HG02884 (cell line): Measurements from ENCODE around the gene TMEM205.
A peak's percentile ranks its signal among the peaks of the same experiment; 100 is the strongest.
"Not testable (repeated sequence)": the region's sequence is repeated elsewhere in the genome, so short reads cannot be mapped to it uniquely, and the experiment has no call there.

Experiments used
- ATAC-seq: cut with Tn5 transposase; IDR thresholded peaks from one replicate; pipeline ENCODE4 v1.9.1; 2021; ENCODE audit warnings: mild to moderate bottlenecking, moderate library complexity; ENCODE audit not compliant: unreplicated experiment

TMEM205 gene

DNA sequence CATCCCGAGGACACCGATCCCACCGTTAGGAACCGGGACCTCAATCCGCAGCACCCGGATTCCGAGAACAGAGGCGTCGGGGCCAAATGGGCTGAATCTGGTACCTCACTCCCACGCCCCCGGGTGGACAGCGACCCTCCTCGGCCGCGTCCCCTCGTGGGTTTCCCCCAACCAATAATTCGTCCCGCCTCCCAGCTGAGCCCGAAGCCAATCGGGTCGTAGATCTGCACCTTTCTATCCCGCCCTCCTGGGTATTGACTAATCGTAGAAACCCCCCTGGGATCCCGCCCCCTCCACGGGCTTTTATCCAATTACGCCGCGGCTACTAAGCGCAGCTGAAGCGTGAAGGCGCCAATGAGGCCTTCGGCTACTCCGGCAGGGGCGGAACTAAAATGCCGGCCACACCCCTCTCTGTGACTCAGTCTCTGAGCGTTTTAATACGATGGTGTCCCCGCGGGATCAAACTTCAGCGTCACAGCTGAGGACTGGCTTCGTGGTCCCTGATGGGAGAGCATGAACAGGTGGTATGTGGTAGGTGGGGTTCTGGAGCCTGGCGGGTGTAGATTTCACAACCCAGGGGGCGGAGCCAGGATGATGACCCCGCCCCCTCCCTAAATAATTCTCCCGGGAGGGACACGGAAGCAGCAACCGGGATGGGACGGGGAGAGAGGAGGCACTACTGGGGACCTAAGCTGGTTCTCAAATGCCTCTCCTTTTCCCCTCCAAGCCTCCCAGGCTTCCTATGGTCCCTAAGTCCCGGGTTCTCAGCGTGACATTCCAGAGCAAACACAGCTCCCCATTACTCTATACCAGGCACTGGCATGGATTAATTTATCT lies at the start of gene TMEM205, which contains the start of gene CCDC159:
TMEM205 (minus strand) TSS at position 165 of the 837 bp plus-strand sequence. CDS start 649 bp downstream, outside the sequence.
CCDC159 (plus strand) TSS at position 416 of the 837 bp plus-strand sequence; CDS start at position 504, 88 bp downstream.
- peak; percentile 87 for ATAC-seq

DNA sequence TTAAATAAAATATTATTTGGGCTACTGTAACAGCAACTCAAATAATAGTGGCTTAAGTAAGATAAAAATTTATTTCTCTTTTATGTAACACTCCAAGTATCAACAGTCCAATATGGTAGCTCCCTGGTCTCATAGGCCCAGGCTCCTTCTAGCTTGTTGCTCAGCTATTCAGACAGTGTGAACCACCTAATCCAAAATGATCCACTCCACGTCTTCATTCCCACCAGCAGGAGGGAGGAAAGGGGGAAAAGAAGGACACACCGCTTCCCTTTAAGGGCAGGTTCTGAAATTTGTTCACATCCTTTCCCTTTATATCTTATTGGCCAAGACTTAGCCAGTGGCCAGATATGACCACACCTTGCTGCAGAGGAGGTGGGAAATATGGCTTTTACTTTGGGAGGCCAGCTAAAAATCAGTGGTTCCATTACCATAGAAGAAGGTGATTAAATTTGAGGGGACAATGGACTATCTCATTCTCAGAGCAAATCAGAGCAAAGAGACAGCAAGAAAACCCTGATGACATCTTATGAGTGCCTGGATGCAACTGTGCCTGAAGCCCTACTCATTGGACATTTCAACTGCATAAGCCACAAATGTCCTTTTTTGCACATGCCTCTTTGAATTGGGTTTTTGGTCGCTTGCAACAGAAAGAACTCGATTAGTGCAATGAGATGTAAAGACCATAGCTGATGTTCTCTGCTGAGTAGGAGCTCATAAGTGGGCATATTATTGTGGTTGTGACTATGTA lies 45.0 kb upstream of the TMEM205 start:
- no peak for ATAC-seq

DNA sequence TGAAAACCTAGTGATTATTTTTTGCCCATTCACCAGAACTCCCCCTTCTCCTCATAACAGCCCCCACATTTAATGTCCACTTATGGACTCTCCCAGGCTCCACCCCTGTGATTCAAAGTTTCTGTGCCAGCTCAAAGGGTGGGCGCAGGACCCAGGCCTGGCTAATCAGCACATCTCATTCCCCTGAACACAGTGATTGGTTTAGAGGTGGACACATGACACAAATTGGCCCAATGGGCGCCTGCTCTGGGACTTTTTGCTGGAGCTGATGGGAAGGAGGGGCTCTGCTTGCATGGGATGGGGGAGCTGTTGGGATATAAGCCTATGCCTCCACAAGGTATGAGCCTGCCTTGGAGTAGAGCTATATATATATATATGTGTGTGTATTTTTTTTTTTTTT lies 44.3 kb upstream of the TMEM205 start:
- no peak for ATAC-seq

DNA sequence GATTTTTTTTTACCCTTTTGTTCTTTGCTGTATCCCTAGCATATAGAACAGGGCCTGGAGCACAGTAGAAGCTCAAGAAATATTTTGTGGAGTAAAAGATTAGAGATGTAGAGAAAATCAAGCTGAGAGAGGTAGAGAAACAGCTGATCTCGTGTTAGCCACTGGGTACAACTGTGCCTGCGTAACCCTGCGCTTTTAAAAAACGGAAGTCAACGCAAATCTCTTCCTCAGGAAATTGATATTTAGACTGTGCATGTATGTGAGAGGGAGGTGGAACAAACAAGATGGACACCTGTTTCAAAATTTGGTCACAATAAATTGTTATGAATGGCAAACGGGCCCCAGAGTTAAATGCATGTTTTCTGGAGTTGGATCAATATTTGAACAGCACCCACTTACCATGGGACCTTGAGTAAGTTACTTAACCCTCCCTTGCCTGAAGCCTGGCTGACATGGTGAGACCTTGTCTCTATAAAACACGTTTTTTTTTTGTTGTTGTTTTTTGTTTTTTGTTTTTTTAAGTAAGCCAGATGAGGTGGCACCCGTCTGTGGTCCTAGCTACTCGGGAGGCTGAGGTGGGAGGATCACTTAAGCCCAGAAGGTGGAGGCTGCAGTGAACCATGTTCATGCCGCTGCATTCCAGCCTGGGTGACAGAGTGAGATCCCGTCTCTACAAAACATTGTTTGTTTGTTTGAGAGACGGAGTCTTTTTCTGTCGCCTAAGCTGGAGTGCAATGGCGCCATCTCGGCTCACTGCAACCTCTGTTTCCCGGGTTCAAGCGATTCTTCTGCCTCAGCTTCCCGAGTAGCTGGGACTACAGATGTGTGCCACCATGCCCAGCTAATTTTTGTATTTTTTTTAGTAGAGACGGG lies 41.3 kb upstream of the TMEM205 start:
- ATAC-seq: no peak

DNA sequence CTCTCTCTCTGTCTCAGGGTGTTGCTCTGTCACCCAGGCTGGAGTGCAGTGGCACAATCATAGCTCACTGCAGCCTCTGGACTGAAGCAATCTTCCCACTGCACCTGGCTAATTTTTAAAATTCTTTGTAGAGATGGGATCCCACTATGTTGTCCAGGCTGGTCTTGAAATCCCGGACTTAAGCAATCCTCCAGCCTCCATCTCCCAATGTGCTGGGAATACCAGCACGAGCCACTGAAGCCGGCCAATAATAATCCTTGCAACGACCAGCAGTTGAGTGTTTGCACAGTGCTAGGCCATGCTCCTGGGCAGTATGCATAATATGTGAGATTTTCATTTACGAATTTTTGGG lies 38.7 kb upstream of the TMEM205 start:
- no peak for ATAC-seq

DNA sequence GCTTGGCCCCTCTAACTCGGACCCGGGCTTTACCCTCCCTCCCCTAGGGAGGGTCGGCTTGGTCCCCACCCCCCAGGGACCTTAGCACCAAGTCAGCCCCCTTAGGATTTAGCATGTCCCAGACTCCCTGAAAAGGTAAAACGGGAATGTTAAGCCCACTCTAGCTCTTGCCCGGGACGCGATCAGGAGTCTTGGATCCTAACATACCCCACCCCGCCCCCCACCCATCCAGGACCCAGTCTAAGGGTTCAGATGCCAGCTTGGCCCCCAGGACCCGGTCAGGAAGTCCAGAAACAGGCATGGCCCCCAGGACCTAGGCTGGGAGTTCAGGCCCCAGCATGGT lies 37.6 kb upstream of the TMEM205 start:
- no peak for ATAC-seq

DNA sequence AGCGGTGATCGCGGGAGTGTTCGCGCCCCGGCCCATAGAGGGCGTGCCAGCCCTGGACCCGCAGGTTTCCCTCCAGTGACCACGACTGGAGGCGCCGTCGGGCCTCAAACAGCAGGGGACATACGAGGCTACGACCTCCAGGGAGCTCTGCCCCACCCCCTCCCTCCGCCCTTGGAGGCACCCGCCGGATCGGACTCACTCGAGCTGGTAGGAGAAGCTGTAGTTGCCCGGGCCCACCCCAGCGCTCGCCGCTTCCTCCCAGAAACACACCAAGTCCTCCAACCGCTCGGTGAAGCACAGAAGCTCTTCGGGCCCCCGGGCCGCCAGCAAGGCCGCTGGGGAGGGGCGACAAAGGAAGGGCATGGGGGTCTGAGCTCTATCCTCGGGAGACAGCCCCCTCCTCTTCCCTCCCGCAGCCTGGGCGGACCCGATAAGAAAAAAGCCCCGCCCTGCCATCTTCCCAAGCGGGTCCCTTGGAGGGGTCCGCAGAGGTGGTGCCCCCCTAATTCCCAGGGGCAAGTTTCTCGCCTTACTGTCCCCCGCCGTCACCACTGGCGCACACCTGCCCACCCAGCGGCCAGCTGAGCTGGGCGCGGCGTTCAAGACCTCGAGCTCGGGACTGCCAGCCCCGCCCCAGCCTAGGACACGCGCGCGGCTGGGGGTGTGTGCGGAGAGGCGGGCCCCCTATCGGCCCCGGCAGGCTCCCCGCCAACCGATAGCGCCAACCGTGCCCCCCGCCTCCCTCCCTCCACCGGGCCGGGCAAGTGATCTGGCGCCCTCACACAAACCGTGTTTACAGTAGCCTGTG lies 37.0 kb upstream of the TMEM205 start:
- ATAC-seq: no peak

DNA sequence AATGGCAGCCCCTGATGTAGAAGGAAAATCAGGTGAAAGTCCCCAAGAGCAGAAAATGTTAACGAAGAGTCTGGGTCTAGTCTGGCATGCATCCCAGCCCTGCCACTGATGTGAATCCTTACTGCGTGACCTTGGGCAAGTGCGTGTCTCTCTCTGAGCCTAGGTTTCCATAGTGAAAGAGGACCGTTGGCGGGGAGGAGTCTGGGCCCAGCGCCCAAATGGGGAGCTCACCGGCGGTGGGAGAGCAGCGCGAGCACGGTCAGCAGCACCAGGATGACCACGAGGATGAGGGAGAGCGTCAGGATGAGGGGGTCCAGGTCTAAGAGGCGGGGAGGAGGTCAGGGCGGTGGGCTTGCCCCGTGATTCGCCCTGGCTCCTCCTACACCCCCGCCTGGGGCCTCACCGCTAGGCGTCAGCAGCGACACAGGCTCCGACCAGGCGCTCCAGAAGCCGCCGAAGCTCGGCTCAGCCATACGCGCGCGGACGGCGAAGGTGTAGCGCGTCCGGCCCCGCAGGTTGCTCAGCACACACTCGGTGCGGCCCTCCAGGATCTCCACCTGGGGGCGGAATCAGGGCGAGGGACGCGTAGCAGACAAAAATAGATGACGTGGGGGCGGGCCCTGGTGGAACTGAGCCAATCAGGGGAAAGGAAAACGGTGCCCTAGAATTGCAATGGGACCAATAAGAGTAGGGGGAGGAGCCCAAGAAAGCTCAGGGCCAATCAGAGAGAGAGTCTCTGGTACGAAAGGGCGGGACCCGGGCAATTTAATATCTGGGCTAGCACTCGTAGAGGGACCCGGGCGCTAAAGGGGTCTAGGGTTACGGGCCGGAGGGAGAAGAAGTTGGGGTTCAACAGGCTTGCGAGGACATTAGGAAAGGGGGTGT lies 34.8 kb upstream of the TMEM205 start:
- ATAC-seq: peak; percentile 66

DNA sequence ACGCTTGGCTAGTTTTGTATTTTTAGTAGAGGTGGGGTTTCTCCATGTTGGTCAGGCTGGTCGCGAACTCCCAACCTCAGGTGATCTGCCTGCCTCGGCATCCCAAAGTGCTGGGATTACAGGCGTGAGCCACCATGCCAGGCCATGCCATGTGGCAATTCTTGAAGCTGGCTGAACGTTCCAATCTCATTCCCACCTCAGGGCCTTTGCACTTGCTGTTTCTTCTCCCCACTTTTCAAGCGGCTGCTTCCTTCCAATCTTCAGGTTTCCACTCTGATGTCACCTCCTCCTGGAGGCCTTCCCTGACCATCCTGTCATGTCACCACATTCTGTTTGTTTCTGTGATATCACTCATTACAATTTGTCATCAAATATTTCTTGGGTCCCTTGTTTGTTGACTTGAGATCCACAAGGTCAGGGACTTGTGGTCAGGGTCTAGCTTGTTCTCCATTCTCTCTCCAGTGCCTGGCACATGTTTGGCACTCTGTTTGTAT lies 33.8 kb upstream of the TMEM205 start:
- ATAC-seq: no peak

DNA sequence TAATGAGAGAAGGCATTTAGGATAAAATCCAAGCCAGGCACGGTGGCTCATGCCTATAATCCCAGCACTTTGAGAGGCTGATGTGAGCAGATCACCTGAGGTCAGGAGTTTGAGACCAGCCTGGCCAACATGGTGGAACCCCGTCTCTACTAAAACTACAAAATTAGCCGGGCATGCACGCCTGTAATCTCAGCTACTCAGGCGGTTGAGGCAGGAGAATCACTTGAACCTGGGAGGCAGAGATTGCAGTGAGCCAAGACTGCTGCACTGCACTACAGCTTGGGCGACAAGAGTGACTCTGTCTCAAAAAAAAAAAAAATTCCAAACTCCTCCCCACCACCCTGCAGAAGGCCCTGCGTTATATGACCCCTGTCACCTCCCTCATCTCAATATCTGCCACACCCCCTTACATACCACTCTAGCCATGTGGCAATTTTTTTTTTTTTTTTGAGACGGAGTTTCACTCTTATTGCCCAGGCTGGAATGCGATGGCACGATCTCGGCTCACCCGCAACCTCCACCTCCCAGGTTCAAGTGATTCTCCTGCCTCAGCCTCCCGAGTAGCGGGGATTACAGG lies 33.3 kb upstream of the TMEM205 start:
- not testable (repeated sequence) for ATAC-seq

DNA sequence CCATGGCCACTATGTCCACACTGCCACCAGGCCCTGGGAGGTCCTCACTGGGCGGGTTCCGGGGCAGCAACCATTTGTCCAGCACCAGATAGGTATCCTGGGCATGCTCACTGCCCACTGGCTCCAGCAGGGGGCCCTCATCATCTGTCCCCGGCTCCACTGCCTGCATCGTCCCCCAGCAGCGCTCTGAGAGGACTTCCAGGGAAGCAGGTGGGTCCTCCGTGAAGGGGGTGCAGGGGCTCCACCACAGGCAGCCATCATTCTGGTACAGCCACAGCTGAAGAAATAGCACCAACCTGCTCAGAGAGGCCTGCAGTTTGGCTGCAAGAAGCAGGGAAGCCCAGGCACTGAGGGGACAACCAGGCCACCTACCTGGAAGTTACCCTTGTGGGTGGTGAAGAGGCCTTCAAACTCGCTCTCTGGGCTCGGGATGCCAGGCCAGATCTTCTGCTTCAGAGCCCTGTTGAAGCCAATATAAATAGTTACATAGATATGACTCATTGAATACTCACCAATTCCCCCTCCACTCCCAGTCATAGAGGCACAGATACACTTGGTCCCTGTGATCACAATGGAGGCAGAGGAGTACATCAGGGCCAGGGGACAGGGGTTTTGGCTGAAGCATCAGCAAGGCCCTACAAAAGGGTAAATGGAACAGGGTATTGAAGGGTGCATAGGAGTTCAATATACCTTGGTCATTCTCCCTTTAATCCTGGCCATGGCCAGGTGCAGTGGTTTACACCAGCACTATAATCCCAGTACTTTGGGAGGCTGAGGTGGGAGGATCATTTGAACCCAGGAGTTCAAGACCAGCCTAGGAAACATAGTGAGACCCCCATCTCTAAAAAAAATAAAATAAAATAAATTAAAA lies 32.5 kb upstream of the TMEM205 start:
- ATAC-seq: no peak

DNA sequence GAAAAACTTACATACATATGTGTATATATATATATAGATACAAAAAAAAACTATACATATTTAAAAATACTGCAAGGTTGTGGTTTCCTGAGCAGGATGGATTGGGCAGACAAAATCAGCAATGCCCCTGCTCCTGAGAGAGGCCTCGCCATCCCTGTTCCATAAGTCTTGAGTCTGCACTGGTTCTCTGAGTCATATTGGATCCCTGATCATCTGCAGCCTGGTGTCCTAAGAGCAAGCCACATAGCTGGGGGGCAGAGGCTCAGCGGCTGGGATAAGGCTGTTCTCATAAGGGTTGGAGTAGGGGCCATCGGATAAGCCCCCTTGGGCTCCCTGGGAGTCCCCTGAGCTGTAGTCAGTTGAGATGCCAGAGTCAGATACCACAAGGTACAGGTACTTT lies 31.7 kb upstream of the TMEM205 start:
- no peak for ATAC-seq

DNA sequence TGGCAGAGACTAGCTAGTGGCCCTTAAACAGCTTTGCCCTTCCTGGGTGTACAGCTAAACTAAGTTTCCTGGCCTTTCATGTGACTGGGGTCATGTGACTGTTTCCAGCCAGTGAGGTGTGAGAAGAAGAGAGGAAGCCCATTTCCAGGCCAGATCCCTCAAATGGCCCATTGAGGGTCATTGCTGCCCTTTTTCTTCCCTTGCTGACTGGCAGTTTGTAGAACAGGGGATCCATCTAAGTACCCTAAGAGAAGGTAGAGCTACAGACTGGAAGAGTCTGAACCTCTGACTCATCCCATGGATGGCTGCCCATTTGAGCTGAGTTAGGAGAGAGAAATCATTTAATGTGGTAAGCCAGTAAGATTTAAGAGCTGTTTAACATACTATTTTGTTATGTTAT lies 31.2 kb upstream of the TMEM205 start:
- ATAC-seq: no peak

DNA sequence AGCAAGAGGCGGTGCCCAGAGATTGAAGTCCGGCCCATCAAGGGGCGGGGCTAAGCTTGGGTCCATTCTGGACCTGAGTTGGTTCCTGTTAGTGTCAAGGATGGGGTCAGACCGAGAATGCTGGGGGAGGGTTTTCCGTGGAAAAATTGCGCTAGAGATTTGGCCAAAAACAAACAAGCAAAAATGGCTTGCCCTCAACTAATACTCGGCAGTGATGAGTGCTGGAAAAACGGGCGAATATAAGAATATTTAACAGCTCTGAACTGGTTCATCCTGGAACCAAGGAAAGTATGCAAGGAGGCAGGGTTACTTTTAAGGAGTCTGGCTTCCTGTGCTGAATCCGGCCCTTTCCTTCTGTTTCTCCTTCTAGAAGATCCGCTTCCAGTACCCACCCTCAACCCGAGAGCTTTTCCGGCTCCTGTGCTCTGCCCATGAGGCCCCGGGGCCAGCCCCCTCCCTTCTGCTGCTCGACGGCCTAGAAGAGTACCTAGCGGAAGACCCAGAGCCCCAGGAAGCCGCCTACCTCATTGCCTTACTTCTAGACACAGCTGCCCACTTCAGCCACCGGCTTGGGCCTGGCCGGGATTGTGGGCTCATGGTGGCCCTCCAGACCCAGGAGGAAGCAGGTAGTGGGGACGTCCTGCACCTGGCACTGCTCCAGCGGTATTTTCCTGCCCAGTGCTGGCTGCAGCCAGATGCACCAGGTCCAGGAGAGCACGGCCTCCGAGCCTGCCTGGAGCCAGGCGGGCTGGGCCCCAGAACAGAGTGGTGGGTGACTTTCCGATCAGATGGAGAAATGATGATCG lies 29.3 kb upstream of the TMEM205 start:
- peak; percentile 29 for ATAC-seq

DNA sequence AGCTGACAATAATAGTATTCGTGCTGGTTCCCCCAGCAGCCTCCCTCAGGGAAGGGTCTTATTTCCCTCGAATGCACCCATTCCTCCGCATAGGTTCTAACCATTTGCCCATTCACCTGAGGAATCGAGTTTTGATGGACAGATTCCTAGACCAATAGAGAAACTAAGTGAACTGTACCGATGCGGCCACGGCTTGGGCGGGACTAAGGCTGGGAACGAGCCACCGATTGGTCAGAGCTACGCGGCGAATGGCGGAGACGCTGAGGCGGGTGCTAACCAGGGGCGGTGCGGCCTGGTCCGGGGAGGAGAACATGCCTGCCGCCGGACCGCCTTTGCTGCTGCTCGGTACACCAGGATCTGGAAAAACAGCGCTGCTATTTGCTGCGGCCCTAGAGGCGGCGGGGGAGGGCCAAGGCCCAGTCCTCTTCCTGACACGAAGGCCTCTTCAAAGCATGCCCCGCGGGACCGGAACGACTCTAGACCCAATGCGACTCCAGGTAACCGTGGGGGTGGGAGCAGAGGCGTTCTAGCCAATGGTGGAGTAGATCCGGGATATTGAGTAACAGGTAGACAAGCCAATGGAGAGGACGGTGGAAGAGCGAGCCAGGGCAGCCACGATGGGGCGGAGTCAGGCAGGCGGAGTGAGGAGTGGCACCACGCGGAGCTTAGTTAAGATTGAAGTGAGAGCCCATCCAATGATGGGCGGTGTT lies 28.5 kb upstream of the TMEM205 start, which contains the start of gene SWSAP1:
SWSAP1 (plus strand) TSS at position 234 of the 710 bp plus-strand sequence; CDS start at position 249, 15 bp downstream.
- ATAC-seq: peak; percentile 85

DNA sequence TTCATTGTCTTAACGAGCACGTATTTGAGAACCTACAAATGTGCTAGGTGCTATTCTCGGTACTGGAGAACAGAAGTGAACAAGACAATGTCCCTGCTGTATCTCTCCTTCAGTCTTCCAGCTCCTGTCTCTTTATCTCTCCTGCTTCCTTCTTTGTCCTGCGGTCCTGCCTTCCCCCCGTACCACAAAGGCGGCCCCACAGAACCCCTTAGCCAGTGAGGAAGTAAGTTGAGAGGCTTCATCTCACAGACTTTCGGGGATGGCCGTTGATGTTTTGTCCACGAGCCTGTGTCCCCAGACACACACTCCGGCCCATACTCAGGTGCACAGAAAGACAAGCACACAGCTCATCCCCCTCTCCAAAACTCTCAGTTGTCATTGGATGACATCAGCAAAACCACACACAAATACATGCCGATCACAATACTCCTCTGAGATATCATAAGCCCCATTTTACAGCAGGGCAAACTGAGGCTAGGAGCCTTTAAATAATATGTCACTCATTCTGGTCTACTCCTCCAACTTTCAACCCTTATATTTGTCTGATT lies 27.9 kb upstream of the TMEM205 start:
- no peak for ATAC-seq
